K562 (cell line): ENCODE results near the gene OTOP3. TPM values are rescaled to one million over a fixed set of nuclear protein-coding genes. Genes with fewer than 3 reads are reported as not detected.

Experiments used
- ATAC-seq: fragments of 200-7000 bp; cut with Tn5 transposase; 3 replicates; pipeline ENCODE4 v1.9.1; 2020; ENCODE audit warnings: moderate library complexity
- BruUV-seq: library from RNA; stranded (reverse); fragments of 400-500 nt; replicated peaks from 2 replicates; lab custom pipeline; 2021; lab: Mats Ljungman, UMichigan
- CTCF ChIA-PET: fragments of 300-600 bp; formaldehyde crosslinking; extraction: SDS; loops from one replicate; lab custom pipeline; 2021; ENCODE audit warnings: low intra/inter-chr PET ratio; lab: Yijun Ruan, JAX
- POLR2A ChIA-PET: fragments of 300-600, 350-650 bp; sonication (Branson Sonifier 250); formaldehyde crosslinking; extraction: SDS; loops from one replicate; lab custom pipeline; 2021; ENCODE audit warnings: antibody characterized with exemption, inconsistent platforms; lab: Yijun Ruan, JAX
- DNase-seq, 4 experiments: peaks; one replicate each; pipeline versions ENCODE4 v3.0.0 to v3.0.0-alpha.2; 2011 to 2018; ENCODE audit warnings: low spot score in 3 of 4, mixed read lengths in 3 of 4; ENCODE audit errors: extremely low read depth in 1 of 4
- FAIRE-seq: peaks from 2 replicates; lab custom pipeline; 2011; peaks lifted over from hg19 to GRCh38; lab: Jason Lieb, UNC
- H2AFZ ChIP-seq: 2 replicates; pipeline ENCODE4 v1.6.0; 2011; ENCODE audit warnings: low read depth, low read length, control low read depth, inconsistent platforms
- H3K27ac ChIP-seq: fragments of 200-600 bp; 3 replicates; pipeline ENCODE4 v1.8.0; 2011; ENCODE audit warnings: low read depth, mild to moderate bottlenecking, control low read depth, inconsistent platforms, low read length, moderate library complexity, mixed read lengths; ENCODE audit errors: extremely low read depth
- H3K27me3 ChIP-seq, 2 experiments: fragments of 300-600 bp in 1 of 2; 2 replicates in 1 of 2; 3 replicates in 1 of 2; pipeline versions ENCODE4 v1.6.0 to v1.8.0; 2011; ENCODE audit warnings: inconsistent platforms in 2 of 2, low read length in 2 of 2, mild to moderate bottlenecking in 1 of 2, mixed read lengths in 1 of 2, moderate library complexity in 1 of 2; ENCODE audit not compliant: control insufficient read depth in 2 of 2, insufficient read depth in 2 of 2
- H3K36me3 ChIP-seq: fragments of 300-600 bp; 3 replicates; pipeline ENCODE4 v1.8.0; 2011; ENCODE audit warnings: mild to moderate bottlenecking, low read length, inconsistent platforms; ENCODE audit not compliant: control insufficient read depth, insufficient read depth
- H3K4me1 ChIP-seq, 2 experiments: fragments of 200-600 bp in 1 of 2; replicated peaks in 1 of 2; 2 replicates in 1 of 2; 3 replicates in 1 of 2; pipeline versions ENCODE4 v1.5.1 to v1.8.0; 2011; ENCODE audit warnings: inconsistent platforms in 2 of 2, low read length in 2 of 2, mild to moderate bottlenecking in 1 of 2, mixed read lengths in 1 of 2, moderate library complexity in 1 of 2; ENCODE audit not compliant: control insufficient read depth in 2 of 2, insufficient read depth in 2 of 2
- H3K4me2 ChIP-seq: 2 replicates; pipeline ENCODE4 v1.6.1; 2011; ENCODE audit warnings: low read length, control low read depth, inconsistent platforms, mixed read lengths; ENCODE audit not compliant: insufficient read depth
- H3K4me3 ChIP-seq: fragments of 200-600 bp; sonication (generic), shearing (Covaris generic); 2 replicates; pipeline ENCODE4 v1.5.1; 2016; ENCODE audit warnings: control low read depth, inconsistent platforms
- H3K79me2 ChIP-seq: fragments of 200-600 bp; 3 replicates; pipeline ENCODE4 v1.8.0; 2011; ENCODE audit warnings: low read length, inconsistent platforms; ENCODE audit not compliant: control insufficient read depth, insufficient read depth
- H3K9ac ChIP-seq, 2 experiments: 2 replicates each; pipeline versions ENCODE4 v1.6.0 to v1.6.1; 2011; ENCODE audit warnings: low read depth in 2 of 2, low read length in 2 of 2, control low read depth in 1 of 2, inconsistent platforms in 1 of 2, mild to moderate bottlenecking in 1 of 2, mixed read lengths in 1 of 2; ENCODE audit not compliant: insufficient read depth in 1 of 2
- H3K9me1 ChIP-seq: one replicate; pipeline ENCODE4 v1.6.0; 2011; ENCODE audit warnings: inconsistent platforms, mild to moderate bottlenecking, low read length, moderate library complexity; ENCODE audit not compliant: control insufficient read depth, insufficient read depth
- H3K9me3 ChIP-seq: replicated peaks from 2 replicates; pipeline ENCODE4 v1.5.1; 2011; ENCODE audit warnings: low read depth, low read length, inconsistent platforms; ENCODE audit not compliant: control insufficient read depth, insufficient read depth
- H4K20me1 ChIP-seq: replicated peaks from 2 replicates; pipeline ENCODE4 v1.6.1; 2011; ENCODE audit warnings: low read length, inconsistent platforms, mixed read lengths; ENCODE audit not compliant: control insufficient read depth, insufficient read depth
- CAMTA2 ChIP-seq: fragments of 250-450 bp; sonication (Bioruptor Pico); conservative IDR thresholded peaks from 2 replicates; pipeline ENCODE4 v1.5.1; 2022
- HEY1 ChIP-seq: fragments of 250-450 bp; sonication (Bioruptor Pico); IDR thresholded peaks from 2 replicates; pipeline ENCODE4 v1.5.0; 2020; ENCODE audit warnings: mild to moderate bottlenecking, moderate library complexity, borderline replicate concordance
- HNRNPK ChIP-seq: fragments of 200-400 bp; formaldehyde crosslinking; IDR thresholded peaks from one replicate; pipeline ENCODE4 v1.6.1; 2018; ENCODE audit warnings: mild to moderate bottlenecking, low read depth, low read length; ENCODE audit not compliant: poor library complexity, severe bottlenecking
- MAFK ChIP-seq: IDR thresholded peaks from 2 replicates; pipeline ENCODE4 v1.6.1; 2011; ENCODE audit warnings: low read length, improper control_type of control experiment
- RCOR1 ChIP-seq, 2 experiments: IDR thresholded peaks; 2 replicates each; pipeline ENCODE4 v1.6.1; 2012; ENCODE audit warnings: low read depth in 2 of 2, low read length in 2 of 2, borderline replicate concordance in 1 of 2, improper control_type of control experiment in 1 of 2
- RNF2 ChIP-seq: sonication (generic); IDR thresholded peaks from 2 replicates; pipeline ENCODE4 v1.6.1; 2016
- TEAD1 ChIP-seq, 2 experiments: fragments of 450-650 bp in 1 of 2; sonication (generic) in 1 of 2; formaldehyde crosslinking; IDR thresholded peaks; 2 replicates each; pipeline versions ENCODE4 v1.4.0 to v1.8.0; 2020 to 2022; ENCODE audit warnings: mild to moderate bottlenecking in 2 of 2, missing genetic modification reagents in 1 of 2
- THRB ChIP-seq: fragments of 450-650 bp; formaldehyde crosslinking; conservative IDR thresholded peaks from 2 replicates; pipeline ENCODE4 v1.4.0; 2022; ENCODE audit warnings: mild to moderate bottlenecking, missing genetic modification characterization
- ZBTB5 ChIP-seq: fragments of 450-650 bp; IDR thresholded peaks from 2 replicates; pipeline ENCODE4 v1.6.1; 2017; ENCODE audit warnings: antibody characterized with exemption
- ZNF584 ChIP-seq: fragments of 200-800 bp; sonication (Bioruptor generic); IDR thresholded peaks from 2 replicates; pipeline ENCODE4 v1.6.1; 2016; ENCODE audit warnings: low read depth, mild to moderate bottlenecking, missing genetic modification characterization, missing compliant biosample characterization
- ZNF75A ChIP-seq: fragments of 450-650 bp; formaldehyde crosslinking; IDR thresholded peaks from 2 replicates; pipeline ENCODE4 v1.4.0; 2020; ENCODE audit warnings: mild to moderate bottlenecking
- WGBS: fragments of 100-300 bp; shearing (Covaris generic); methylation state at CpG from one replicate; pipeline ENCODE4 v1.1.6; 2016; ENCODE audit warnings: low coverage, mixed read lengths; ENCODE audit not compliant: insufficient coverage; ENCODE audit errors: missing lambda C conversion rate; 5-methylcytosine and 5-hydroxymethylcytosine counted together
- in situ Hi-C: fragments of 300-500 bp; cut with MboI; formaldehyde crosslinking; loops from 4 replicates; pipeline ENCODE4 v1.15.0; 2018; ENCODE audit warnings: inconsistent platforms, mixed read lengths
- intact Hi-C: fragments of 100-400 bp; cut with micrococcal nuclease; formaldehyde crosslinking; loops from 2 replicates; pipeline ENCODE4 v1.14.2; 2022
- polyA plus RNA-seq, 8 experiments: library from polyadenylated mRNA; depleted of rRNA in 4 of 8; stranded (reverse) in 5 of 8; unstranded in 3 of 8; fragments of >200 nt; fragmentation: Nextera tagmentation in 2 of 8; fragmentation: Illumina TruSeq in 1 of 8; extraction: Ambion mirVana in 2 of 8; extraction: Trizol in 1 of 8; gene quantifications; 2 replicates each; pipeline versions ENCODE4 v1.2.1 to v1.2.3, GENCODE V29; 2011 to 2014; ENCODE audit warnings: inconsistent platforms in 1 of 8, missing spikeins in 1 of 8
- total RNA-seq, 7 experiments: library from RNA; depleted of rRNA in 6 of 7; stranded (reverse); fragments of >200 nt in 6 of 7; fragmentation: Illumina TruSeq in 2 of 7; extraction: Trizol in 2 of 7; gene quantifications; 2 replicates each; pipeline versions ENCODE4 v1.2.1 to v1.2.3, GENCODE V29; 2011 to 2021; ENCODE audit warnings: low replicate concordance in 1 of 7
- TF ChIP-seq, protein P1 (sequence below): fragments of 250-450 bp; sonication (Bioruptor Pico); IDR thresholded peaks from 2 replicates; pipeline ENCODE4 v1.4.0; 2020; ENCODE audit warnings: borderline replicate concordance
- TF ChIP-seq, protein P2 (sequence below): sonication (generic); formaldehyde crosslinking; IDR thresholded peaks from 2 replicates; pipeline ENCODE4 v1.8.1; 2023; ENCODE audit warnings: mild to moderate bottlenecking, missing genetic modification reagents, moderate library complexity
- TF ChIP-seq, protein P3 (sequence below): sonication (generic); formaldehyde crosslinking; IDR thresholded peaks from 2 replicates; pipeline ENCODE4 v1.8.1; 2022; ENCODE audit warnings: missing genetic modification reagents

Gene OTOP3
- total and polyA plus RNA-seq, 9 of the 15 experiments (the other 6 are each of a cell fraction or from before 2014, with no cell fraction given) = not detected

DNA sequence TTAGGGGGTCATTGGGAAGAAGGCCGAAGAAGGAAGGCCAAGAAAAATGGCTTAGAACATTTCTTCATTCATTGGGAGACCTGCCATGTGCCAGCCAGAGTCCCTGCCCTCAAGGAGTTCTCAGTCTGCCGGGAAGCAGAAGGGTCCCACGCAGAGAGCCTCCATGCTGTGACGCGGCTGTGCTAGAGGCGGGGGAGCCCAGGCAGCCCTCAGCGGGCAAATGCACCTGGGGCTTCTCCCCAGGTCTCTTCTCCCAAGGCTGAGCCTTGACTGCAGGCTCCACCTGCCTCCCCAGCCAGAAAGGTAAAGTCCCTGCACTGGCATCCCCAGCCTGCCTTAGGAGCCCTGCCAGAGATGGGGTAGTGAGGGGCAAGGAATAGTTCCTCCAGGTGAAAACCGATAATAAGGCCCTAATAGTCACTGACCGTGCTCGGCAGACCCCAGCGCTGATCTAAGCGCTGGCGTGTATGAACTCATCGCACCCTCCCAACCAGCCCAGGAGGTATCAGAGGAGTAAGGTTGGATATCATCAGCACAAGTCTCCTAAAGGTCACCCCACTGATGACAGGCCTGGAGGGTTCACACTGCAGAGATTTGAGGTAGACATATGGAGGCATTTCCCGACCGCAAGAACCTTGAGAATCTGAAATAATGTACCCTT lies 45.8 kb downstream of the OTOP3 start:
- FAIRE-seq (no peak), DNase-seq (no peak), ATAC-seq (peak; percentile 21)
- intact Hi-C loops = no loop called here
- peak overlapping the region; percentile 78 for H2AFZ ChIP-seq
- WGBS = 54% methylated on average over 16 of the region's 16 CpGs
- H3K79me2 ChIP-seq = 0 out of 3 replicates have a peak, but pooled peaks cover 3% of the 10 kb centered on the region
- H3K27me3 ChIP-seq = no peaks in the 10 kb centered on the region
- H3K9ac ChIP-seq = peak overlapping the region; percentile 76 to 91
- no TSS peak for BruUV-seq
- H3K4me1 ChIP-seq = peaks cover 18 to 38% of the 10 kb centered on the region in 2 experiments
- ChIA-PET CTCF (no interaction called here), POLR2A (no interaction called here)
- H4K20me1 ChIP-seq = no peaks in the 10 kb centered on the region
- H3K36me3 ChIP-seq = no peaks in the 10 kb centered on the region
- in situ Hi-C loops = no loop called here
- peak overlapping the region; percentile 87 for H3K4me2 ChIP-seq
- peak overlapping the region; percentile 75 for H3K27ac ChIP-seq
- no peaks in the 10 kb centered on the region for H3K9me1 ChIP-seq
- no peaks in the 10 kb centered on the region for H3K9me3 ChIP-seq
- peak overlapping the region; percentile 55 for H3K4me3 ChIP-seq
- TF ChIP-seq ZNF75A = no peak
- TF ChIP-seq, protein P1, sequence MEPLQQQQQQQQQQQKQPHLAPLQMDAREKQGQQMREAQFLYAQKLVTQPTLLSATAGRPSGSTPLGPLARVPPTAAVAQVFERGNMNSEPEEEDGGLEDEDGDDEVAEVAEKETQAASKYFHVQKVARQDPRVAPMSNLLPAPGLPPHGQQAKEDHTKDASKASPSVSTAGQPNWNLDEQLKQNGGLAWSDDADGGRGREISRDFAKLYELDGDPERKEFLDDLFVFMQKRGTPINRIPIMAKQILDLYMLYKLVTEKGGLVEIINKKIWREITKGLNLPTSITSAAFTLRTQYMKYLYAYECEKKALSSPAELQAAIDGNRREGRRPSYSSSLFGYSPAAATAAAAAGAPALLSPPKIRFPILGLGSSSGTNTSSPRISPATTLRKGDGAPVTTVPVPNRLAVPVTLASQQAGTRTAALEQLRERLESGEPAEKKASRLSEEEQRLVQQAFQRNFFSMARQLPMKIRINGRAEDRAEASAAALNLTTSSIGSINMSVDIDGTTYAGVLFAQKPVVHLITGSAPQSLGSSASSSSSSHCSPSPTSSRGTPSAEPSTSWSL (CRISPR knock-in tag) = no peak
- TF ChIP-seq, protein P2, sequence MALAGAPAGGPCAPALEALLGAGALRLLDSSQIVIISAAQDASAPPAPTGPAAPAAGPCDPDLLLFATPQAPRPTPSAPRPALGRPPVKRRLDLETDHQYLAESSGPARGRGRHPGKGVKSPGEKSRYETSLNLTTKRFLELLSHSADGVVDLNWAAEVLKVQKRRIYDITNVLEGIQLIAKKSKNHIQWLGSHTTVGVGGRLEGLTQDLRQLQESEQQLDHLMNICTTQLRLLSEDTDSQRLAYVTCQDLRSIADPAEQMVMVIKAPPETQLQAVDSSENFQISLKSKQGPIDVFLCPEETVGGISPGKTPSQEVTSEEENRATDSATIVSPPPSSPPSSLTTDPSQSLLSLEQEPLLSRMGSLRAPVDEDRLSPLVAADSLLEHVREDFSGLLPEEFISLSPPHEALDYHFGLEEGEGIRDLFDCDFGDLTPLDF (CRISPR knock-in tag) = 0 out of 2 replicates have a peak, but pooled peaks have one; percentile 19
- TF ChIP-seq HEY1 (CRISPR knock-in tag) = no peak
- TF ChIP-seq TEAD1 (CRISPR knock-in tag; IDR thresholded peaks at IDR 0.05) = no peak; a peak in 1 of 4 replicates
- TF ChIP-seq MAFK = no peak
- no peak for TF ChIP-seq CAMTA2 (CRISPR knock-in tag)
- TF ChIP-seq THRB = no peak
- no peak for TF ChIP-seq HNRNPK
- TF ChIP-seq ZBTB5 = no peak
- TF ChIP-seq RCOR1 (IDR thresholded peaks at IDR 0.05; ENCODE audit: borderline replicate concordance in 1 of 2, low read depth in 2 of 2, low read length in 2 of 2) = peak in 1 of 2 experiments; percentile 75; a peak in 2 of 4 replicates
- TF ChIP-seq, protein P3, sequence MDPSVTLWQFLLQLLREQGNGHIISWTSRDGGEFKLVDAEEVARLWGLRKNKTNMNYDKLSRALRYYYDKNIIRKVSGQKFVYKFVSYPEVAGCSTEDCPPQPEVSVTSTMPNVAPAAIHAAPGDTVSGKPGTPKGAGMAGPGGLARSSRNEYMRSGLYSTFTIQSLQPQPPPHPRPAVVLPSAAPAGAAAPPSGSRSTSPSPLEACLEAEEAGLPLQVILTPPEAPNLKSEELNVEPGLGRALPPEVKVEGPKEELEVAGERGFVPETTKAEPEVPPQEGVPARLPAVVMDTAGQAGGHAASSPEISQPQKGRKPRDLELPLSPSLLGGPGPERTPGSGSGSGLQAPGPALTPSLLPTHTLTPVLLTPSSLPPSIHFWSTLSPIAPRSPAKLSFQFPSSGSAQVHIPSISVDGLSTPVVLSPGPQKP = peak; percentile 23; the same call in 1 of the 2 replicates
- no peak for TF ChIP-seq RNF2
- 0 out of 2 replicates have a peak, but pooled peaks have one; percentile 38 for TF ChIP-seq ZNF584 (CRISPR knock-in tag)
